Endothelial cell of hepatic sinusoid (primary cell): Measurements from ENCODE around the gene DNAH6.
"Not testable (repeated sequence)": the region's sequence is repeated elsewhere in the genome, so short reads cannot be mapped to it uniquely, and the experiment has no call there.

Experiments
- in situ Hi-C: cut with HindIII; loops from 2 replicates; pipeline ENCODE4 v1.10.0; 2017; ENCODE audit warnings: low sequenced_read_pairs

Gene DNAH6

GRCh38 chr2:84732897-84733778 is 216.8 kb downstream of the DNAH6 start:
- in situ Hi-C loops = no loop called here

GRCh38 chr2:84735389-84735788 is 219.1 kb downstream of the DNAH6 start:
- in situ Hi-C loops = no loop called here

DNA sequence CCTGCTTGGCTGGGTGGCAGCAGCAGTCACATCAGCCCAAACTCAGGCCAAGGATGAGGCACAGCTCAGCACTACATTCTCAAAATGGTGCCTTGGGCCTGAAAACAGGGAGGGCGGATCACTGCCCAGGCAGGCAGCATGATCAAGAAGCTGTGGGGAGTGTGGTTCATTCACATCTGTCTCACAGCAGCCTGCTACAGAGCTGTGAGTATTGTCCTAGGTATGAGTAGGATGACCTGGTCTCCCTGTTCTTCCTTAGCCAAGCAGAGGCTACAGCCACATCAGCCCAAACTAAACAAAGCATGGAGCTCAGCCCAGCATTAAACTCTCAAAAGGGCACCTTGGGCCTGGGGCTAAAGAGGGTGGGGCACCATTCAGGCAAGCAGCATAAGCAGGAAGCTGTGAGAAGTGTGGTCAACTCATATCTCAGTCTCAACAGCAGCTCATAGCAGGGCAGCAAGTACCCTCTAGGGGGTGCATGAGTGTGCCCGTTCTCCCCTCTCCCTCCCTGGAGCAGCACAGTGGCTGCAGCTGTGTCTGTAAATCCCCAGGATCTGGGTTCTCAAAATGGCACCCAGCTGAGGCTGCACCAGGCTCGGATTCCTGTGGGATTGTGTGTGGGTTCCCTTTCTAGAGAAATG is 225.0 kb downstream of the DNAH6 start:
- in situ Hi-C loops = no loop called here

GRCh38 chr2:84748341-84748740 is 232.0 kb downstream of the DNAH6 start:
- in situ Hi-C loops = no loop called here

DNA sequence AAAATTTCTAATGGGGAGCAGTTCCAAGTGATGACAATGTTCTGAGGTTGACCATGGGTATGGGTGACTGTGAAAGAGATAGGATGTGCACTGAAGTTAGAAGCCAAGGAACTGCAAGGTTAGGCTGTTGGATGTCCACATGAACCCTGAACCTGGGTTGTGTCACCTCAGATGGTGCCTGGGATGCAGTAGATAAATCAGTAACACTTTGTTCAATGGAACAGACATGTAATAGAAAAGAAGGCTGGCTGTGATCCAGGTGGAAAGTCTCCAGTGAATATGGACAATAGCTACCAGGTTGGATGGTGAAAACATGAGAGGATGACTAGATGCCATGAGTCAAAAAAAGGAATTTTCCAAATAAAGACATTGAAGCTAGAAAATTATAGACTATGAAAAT is 233.1 kb downstream of the DNAH6 start:
- in situ Hi-C loops = no loop called here

GRCh38 chr2:84755096-84755495 is 238.8 kb downstream of the DNAH6 start:
- in situ Hi-C loops = no loop called here

DNA sequence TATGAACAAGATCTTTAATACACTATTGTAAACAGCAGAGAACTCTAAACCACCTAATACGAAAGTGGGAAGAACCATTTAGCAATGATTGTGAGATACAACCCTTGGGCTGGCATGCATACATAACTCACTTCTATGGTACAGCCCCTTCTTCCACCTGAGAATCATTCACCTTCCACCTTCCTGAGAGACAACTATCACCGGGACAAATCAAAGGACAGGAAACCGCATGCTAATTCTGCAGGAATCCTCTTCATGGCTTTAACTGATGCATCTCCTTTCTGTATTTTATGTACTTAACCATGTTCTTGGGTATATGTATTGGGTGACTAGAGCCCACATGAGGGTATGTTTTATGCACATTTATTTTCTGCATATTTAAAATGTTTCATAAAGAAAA is 241.3 kb downstream of the DNAH6 start:
- in situ Hi-C loops = no loop called here

GRCh38 chr2:84766791-84767190 is 250.5 kb downstream of the DNAH6 start:
- in situ Hi-C loops = no loop called here

GRCh38 chr2:84768840-84769239 is 252.5 kb downstream of the DNAH6 start:
- in situ Hi-C loops = no loop called here

DNA sequence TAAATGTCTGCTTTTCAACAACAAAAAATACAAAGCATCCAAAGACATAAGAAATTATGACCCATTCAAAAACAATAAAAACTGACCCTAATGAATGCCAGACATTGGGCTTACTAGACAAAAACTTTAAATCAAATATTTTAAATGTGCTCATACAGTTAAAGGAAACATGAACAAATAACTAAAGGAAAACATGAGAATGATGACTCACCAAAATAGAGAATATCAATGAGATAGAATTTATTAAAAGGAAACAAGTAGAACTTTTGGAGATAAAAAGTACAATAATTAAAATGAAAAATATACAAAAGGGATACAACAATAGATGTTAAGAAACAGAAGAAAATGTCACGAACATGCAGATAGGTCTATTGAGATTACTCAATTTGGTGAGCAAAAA is 254.0 kb downstream of the DNAH6 start:
- in situ Hi-C loops = no loop called here

DNA sequence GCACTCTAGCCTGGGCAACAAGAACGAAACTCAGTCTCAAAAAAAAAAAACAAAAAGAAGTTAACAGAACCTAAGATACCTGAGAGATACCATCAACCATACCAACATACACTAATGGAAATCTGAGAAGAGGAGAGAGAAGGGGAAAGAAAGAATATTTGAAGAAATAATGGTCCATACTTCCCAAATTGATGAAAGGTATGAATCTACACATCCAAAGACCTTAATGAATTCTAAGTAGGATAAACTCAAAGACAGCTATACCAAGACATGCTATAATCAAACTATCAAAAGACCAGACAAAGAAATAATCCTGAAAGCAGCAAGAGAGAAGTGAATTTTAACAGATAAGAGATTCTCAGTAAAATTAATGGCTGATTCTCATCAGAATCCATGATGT is 255.0 kb downstream of the DNAH6 start:
- in situ Hi-C loops = no loop called here

GRCh38 chr2:84773562-84773961 is 257.3 kb downstream of the DNAH6 start:
- in situ Hi-C loops = not testable (repeated sequence)

DNA sequence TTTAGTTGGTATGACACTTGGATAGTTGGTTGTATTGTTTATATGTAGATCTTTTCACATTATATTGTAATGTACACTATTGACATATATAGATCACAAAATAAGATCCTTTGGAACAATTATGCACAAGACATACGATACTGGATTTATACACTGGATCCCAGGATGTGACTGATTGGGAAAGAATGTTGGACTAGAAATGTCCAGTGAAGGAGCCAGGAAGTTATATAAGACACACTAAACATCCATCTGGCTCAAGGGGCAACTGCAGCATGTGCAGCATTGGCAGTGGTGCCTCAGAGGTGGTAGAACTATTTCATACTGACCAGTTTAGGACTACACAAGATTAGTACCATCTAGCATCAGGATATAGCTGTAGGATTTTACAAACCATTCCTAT is 259.7 kb downstream of the DNAH6 start:
- in situ Hi-C loops = no loop called here

GRCh38 chr2:84778911-84779690 is 262.8 kb downstream of the DNAH6 start:
- in situ Hi-C loops = no loop called here

GRCh38 chr2:84779781-84780180 is 263.5 kb downstream of the DNAH6 start:
- in situ Hi-C loops = loop anchor here (10.0 kb wide), 1 partner anchor 125 kb away; the partner anchor contains the start of gene TMSB10

DNA sequence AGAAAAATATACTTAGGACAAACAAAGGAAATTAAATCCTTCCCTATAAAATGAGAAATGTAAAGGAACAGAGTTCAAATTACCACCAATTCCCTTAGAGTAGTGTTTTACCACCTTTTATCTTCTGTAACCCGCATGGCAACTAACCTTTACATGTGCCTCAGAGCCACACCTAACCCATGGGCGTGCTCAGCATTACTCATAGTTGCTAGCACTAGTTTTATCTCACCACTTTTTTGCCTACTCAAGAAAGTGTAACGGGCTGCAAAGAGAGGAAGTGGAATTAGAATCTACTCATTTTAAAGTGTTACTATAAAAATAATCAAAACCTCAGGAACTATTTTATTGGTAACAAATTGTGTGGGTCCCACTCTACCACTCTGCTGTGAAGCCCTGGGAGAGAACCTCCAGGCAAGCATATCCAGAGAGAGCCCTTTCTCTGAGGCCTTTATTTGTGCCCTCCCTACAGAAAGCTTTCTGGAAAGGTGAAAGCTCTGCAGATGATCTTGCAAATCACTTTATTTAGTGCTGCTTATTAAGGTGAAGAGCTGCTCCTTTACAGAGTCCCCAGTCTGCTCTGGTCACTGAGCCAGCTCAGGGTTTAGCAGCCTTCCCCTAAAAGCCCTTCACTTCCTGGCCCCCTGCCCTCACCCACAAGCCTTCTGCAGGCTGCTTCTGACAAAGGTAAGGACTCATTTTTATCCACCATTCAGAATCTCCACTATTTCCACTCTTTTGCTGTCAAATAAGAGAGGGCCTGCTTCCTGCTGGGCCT is 265.8 kb downstream of the DNAH6 start:
- in situ Hi-C loops = loop anchor here (10.0 kb wide), 1 partner anchor 123 kb away; the partner anchor contains the start of gene TMSB10

DNA sequence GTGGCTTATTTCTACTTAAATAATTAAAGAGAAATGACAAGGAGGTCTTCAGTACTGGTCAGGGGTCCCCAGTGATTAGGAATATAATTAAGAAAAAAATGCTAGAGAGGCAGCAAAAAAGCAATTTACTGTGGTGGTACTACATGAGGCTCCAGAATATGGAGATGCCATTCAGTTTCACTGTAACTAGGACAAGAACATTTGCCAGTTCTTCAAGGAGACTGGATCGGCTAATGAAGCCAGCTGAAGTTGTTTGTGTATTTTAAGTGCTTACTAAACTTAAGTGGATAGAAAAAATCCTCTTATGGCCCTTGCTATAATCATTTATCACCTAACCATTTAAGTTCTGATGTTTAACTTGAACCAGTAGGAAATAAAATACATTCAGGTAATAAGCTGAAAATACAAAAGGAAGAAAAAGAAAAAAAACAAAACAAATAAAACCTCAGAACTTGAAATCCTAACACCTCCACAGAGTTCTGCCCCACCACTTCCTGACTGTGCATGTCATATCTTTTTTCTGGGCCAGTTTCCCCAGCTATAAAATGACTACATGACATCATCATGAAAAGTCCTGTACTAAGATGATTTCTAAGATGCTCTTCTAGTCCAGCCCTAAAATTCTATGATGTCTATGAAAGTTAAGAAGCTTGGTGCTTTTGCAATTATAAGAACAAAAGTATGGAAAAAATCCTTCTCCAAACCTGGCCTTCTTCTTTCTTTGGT is 266.6 kb downstream of the DNAH6 start:
- in situ Hi-C loops = loop anchor here (10.0 kb wide), 1 partner anchor 122 kb away; the partner anchor contains the start of gene TMSB10

- in situ Hi-C loops = loop anchor here (5.0 to 10.0 kb wide), 2 partner anchors 76 to 119 kb away; partner anchors contain the start of gene TMSB10
These were observed 269.7 kb downstream of the DNAH6 start for GRCh38 chr2:84785950-84786349.

DNA sequence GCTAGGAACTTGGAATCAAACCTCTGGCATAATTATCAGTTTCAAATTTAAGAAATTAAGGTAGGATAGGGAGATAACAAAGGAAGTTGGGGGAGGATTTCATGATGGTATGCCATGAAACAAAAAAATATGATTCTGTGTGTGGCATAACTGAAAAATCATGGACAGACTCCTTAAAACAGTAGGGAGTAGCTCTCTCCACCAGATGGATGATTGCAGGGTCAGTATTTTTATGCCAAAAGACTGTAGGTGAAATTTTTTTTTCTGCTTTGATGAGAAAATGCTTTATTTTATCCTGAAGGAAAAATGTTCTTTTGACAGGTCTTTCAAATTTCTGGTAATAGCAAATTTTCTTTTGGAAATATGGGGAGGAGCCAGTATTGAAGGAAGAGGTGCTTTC is 270.3 kb downstream of the DNAH6 start:
- in situ Hi-C loops = loop anchor here (5.0 to 10.0 kb wide), 2 partner anchors 76 to 118 kb away; partner anchors contain the start of gene TMSB10

DNA sequence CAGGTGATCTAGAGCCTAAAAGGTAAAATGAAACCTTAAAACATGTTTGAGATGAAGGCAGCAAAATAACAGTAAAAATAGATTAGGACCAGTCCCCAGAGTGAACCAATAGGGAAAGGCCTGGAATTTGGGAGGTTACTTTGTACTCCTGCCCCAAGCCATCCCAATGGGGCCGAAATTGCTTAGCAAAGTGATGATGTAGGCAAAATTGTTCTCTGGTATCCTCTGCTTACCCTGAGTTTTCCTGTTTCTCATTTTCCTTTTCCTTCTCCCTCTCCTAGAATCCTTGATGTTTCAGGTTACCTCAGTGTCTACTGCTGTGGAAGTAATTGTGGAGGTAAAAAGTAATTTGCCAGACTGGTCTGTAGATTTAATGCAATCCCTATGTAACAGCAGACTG is 271.7 kb downstream of the DNAH6 start:
- in situ Hi-C loops = loop anchor here (5.0 to 10.0 kb wide), 2 partner anchors 74 to 117 kb away; partner anchors contain the start of gene TMSB10
